ENCODE data around the gene CTRB1.

Gene CTRB1

DNA sequence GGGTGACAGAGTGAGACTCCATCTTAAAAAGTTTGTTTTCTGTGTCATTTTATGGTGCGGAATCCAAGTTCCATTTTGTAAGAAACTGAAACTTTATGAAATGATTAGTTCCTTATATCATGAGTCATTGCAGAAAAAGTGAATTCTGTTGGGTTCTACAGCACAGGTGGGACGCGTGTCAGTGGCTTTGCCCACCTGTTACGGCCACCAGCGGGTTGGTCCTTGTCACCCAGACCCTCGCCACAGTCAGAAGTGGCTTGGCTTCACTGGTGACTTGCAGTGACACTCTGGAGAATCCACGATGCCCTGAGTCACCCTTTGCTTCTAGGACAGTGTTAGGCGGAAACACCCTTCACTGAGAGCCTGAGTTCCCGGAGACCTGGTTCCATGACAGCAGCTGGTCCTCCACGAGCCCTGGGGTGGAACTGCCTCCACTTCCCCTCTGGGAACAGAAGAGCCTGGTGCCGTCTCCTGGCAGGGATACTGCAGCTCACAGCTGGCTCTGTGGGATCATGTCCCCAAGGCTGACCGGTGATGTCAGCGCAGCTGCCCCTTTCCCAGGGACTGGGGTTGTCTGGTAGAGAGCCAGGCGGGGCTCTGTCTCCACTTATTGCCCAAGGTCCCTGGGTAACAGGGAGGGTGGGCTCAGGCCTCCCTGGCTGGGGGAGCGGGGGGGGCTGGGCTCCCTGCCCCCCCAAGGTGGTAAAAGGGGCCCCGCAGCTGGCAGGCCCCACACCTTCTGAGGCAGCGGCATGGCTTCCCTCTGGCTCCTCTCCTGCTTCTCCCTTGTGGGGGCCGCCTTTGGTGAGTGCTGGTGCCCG lies at the start of gene CTRB1:
Gene CTRB1 (plus strand): TSS at position 733 of the 821 bp plus-strand sequence. CDS start 20 bp downstream, at position 753.
- no peak for TF ChIP-seq CTCF (IDR thresholded peaks at IDR 0.05)
- TF ChIP-seq ZFX (IDR thresholded peaks at IDR 0.05; ENCODE audit: borderline replicate concordance), result no peak
- no peak within 1 kb of the TSS for H3K27ac ChIP-seq

DNA sequence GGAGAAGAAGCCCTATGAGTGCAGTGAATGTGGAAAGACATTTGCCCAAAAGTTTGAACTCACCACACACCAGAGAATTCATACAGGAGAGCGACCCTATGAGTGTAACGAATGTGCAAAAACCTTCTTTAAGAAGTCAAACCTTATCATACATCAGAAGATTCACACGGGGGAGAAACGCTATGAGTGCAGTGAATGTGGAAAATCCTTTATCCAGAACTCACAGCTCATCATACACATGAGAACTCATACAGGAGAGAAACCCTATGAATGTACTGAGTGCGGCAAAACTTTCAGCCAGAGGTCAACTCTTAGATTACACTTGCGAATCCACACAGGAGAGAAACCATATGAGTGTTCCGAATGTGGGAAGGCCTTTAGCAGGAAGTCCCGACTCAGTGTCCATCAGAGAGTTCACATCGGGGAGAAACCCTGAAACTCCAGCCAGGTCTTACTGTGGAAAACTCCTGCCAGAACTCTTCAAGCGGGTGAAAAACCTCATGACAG lies 48.8 kb upstream of the CTRB1 start:
- TF ChIP-seq ZFX (IDR thresholded peaks at IDR 0.05; ENCODE audit: borderline replicate concordance) (no peak), CTCF (IDR thresholded peaks at IDR 0.05) (no peak)
- no peak overlapping the region for H3K27ac ChIP-seq

DNA sequence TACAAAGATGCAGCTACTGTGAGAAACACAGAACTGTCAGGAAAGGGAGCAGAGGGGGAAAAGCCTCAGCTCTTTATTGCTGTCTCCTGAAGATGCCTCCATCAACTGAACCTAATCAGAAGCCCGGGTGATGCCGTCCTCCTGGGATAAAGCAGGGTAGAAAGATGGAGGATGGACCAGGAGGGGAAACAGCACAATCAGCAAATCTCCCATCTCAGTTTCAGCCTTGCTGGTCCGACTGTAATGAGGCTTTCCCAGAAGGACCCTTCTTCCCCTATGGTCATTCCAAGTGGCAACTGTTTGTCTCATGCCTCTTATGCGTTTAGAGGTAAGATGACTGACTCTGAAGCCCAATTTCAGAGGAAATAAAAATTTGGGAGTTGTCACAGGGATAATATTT lies 46.2 kb upstream of the CTRB1 start:
- TF ChIP-seq ZFX (IDR thresholded peaks at IDR 0.05; ENCODE audit: borderline replicate concordance) (no peak), CTCF (IDR thresholded peaks at IDR 0.05) (no peak)
- no peak overlapping the region for H3K27ac ChIP-seq

GRCh38 chr16:75175074-75175473 lies 43.7 kb upstream of the CTRB1 start:
- H3K27ac ChIP-seq, result no peak overlapping the region
- TF ChIP-seq ZFX (IDR thresholded peaks at IDR 0.05; ENCODE audit: borderline replicate concordance) (no peak), CTCF (IDR thresholded peaks at IDR 0.05) (no peak)

DNA sequence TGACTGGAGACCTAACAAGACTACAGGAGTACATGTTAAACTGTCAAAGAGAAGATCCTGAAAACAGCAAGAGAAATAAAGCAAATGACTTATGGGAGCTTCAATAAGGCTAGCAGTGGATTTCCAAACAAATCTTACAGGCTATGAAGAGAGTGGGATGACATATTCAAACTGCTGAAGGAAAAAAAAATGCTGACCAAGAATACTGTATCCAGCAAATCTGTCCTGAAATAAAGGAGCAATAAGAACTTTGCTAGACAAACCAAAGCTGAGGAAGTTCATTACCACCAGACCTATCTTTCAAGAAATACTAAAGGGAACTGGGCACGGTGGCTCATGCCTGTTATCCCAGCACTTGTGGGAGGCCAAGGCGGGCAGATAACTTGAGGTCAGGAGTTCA lies 41.9 kb upstream of the CTRB1 start:
- no peak for TF ChIP-seq CTCF (IDR thresholded peaks at IDR 0.05)
- TF ChIP-seq ZFX (IDR thresholded peaks at IDR 0.05; ENCODE audit: borderline replicate concordance), result no peak
- H3K27ac ChIP-seq, result no peak overlapping the region

DNA sequence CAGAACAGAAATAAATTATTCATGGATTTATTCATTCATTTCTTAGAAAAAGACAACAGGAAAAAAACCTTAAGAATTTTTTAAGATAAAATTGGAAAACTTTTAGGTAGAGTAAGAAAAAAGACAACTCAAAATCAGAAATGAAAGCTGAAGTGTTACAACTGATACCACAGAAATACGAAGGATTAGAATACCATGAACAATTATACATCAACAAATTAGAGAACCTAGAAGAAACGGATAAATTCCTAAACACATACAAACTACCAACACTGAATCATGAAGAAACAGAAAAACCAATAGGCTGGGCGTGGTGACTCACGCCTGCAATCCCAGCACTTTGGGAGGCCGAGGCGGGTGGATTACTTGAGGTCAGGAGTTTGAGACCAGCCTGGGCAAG lies 39.6 kb upstream of the CTRB1 start:
- TF ChIP-seq CTCF (IDR thresholded peaks at IDR 0.05), result no peak
- TF ChIP-seq ZFX (IDR thresholded peaks at IDR 0.05; ENCODE audit: borderline replicate concordance), result no peak
- H3K27ac ChIP-seq, result no peak overlapping the region

GRCh38 chr16:75181630-75182029 lies 37.2 kb upstream of the CTRB1 start:
- TF ChIP-seq CTCF (IDR thresholded peaks at IDR 0.05), result no peak
- no peak for TF ChIP-seq ZFX (IDR thresholded peaks at IDR 0.05; ENCODE audit: borderline replicate concordance)

More at GRCh38 chr16:75181630-75182029, 37.2 kb upstream of the CTRB1 start:
- H3K27ac ChIP-seq, result no peak overlapping the region
